Colonic mucosa (tissue), 4 donors: ENCODE results near the gene PIK3C3. TPM values are rescaled to one million over a fixed set of nuclear protein-coding genes. Genes with fewer than 3 reads are reported as not detected.
"Not testable (repeated sequence)": the region's sequence is repeated elsewhere in the genome, so short reads cannot be mapped to it uniquely, and the experiment has no call there.

Experiments
- DNase-seq: peaks from one replicate; pipeline ENCODE4 v3.0.0-alpha.2; 2020
- H3K27ac ChIP-seq: fragments of 200-600 bp; one replicate; pipeline ENCODE4 v1.8.0; 2021
- H3K27me3 ChIP-seq: fragments of 200-600 bp; one replicate; pipeline ENCODE4 v1.8.0; 2021
- H3K36me3 ChIP-seq: fragments of 200-600 bp; one replicate; pipeline ENCODE4 v1.8.0; 2021
- H3K4me1 ChIP-seq: fragments of 200-600 bp; one replicate; pipeline ENCODE4 v1.8.0; 2021; ENCODE audit warnings: mild to moderate bottlenecking
- H3K4me3 ChIP-seq: fragments of 200-600 bp; one replicate; pipeline ENCODE4 v1.8.0; 2021
- H3K9ac ChIP-seq, 2 donors: one replicate each; pipeline ENCODE4 v1.7.0; 2013; ENCODE audit warnings: control low read depth in 2 of 2, low read depth in 2 of 2, low read length in 2 of 2
- H3K9me3 ChIP-seq: fragments of 200-600 bp; one replicate; pipeline ENCODE4 v1.8.0; 2021
- CTCF ChIP-seq: fragments of 200-600 bp; IDR thresholded peaks from one replicate; pipeline ENCODE4 v1.8.0; 2022; ENCODE audit warnings: antibody characterized with exemption, mild to moderate bottlenecking
- intact Hi-C: fragments of 100-400 bp; cut with DNase I; formaldehyde crosslinking; loops from one replicate; pipeline ENCODE4 v1.14.1; 2022
- total RNA-seq, 2 donors: library from RNA; stranded (reverse); fragmentation: NEBNext Ultra II Directional in 1 of 2; extraction: Animal tissue kit (Norgen Biotek cat#: 25700) in 1 of 2; gene quantifications; one replicate each; pipeline ENCODE4 v1.2.1, GENCODE V29; 2021
- donor health status: healthy.
- donor health status: DM: no; HTN: no; CAD: no.
- donor health status: DM: no; HTN: no; CAD: no.

PIK3C3 gene
- total RNA-seq, 2 donors from 2014 or later, result 32.0 to 40.3 TPM

GRCh38 chr18:42106784-42107183 lies 151.8 kb downstream of the PIK3C3 start:
- Histone ChIP-seq H3K9ac (no peak overlapping the region), H3K27ac (no peak overlapping the region), H3K9me3 (no peaks in the 10 kb centered on the region), H3K36me3 (no peaks in the 10 kb centered on the region), H3K4me3 (no peak overlapping the region), H3K27me3 (no peaks in the 10 kb centered on the region), H3K4me1 (no peaks in the 10 kb centered on the region)
- TF ChIP-seq CTCF, result no peak
- DNase-seq, result no peak
- intact Hi-C loops, result no loop called here

GRCh38 chr18:42107287-42107686 lies 152.3 kb downstream of the PIK3C3 start:
- H3K27ac ChIP-seq, result no peak overlapping the region
- no peak overlapping the region for H3K9ac ChIP-seq
- no peak for DNase-seq
- TF ChIP-seq CTCF, result no peak
- H3K27me3 ChIP-seq, result no peaks in the 10 kb centered on the region
- H3K9me3 ChIP-seq, result no peaks in the 10 kb centered on the region
- no peak overlapping the region for H3K4me3 ChIP-seq
- H3K4me1 ChIP-seq, result no peaks in the 10 kb centered on the region
- H3K36me3 ChIP-seq, result no peaks in the 10 kb centered on the region
- intact Hi-C loops, result no loop called here

- no peaks in the 10 kb centered on the region for H3K4me1 ChIP-seq
- H3K27ac ChIP-seq, result no peak overlapping the region
- intact Hi-C loops, result no loop called here
- H3K36me3 ChIP-seq, result no peaks in the 10 kb centered on the region
- no peak overlapping the region for H3K4me3 ChIP-seq
- no peak for DNase-seq
- no peaks in the 10 kb centered on the region for H3K9me3 ChIP-seq
- no peak for TF ChIP-seq CTCF
- no peaks in the 10 kb centered on the region for H3K27me3 ChIP-seq
- H3K9ac ChIP-seq, result no peak overlapping the region
Measured at GRCh38 chr18:42107691-42108450, 152.8 kb downstream of the PIK3C3 start.

GRCh38 chr18:42112147-42112546 lies 157.1 kb downstream of the PIK3C3 start:
- H3K36me3 ChIP-seq, H3K9me3 ChIP-seq, H3K4me1 ChIP-seq, H3K27ac ChIP-seq, H3K9ac ChIP-seq, H3K4me3 ChIP-seq, H3K27me3 ChIP-seq, intact Hi-C loops, DNase-seq: not testable (repeated sequence)

GRCh38 chr18:42112657-42113420 lies 157.8 kb downstream of the PIK3C3 start:
- intact Hi-C loops, result no loop called here
- TF ChIP-seq CTCF, result no peak
- H3K27ac ChIP-seq, result no peak overlapping the region

More at GRCh38 chr18:42112657-42113420, 157.8 kb downstream of the PIK3C3 start:
- Histone ChIP-seq H3K4me1 (peaks cover 6% of the 10 kb centered on the region), H3K9ac (no peak overlapping the region), H3K9me3 (no peaks in the 10 kb centered on the region), H3K4me3 (no peak overlapping the region), H3K36me3 (no peaks in the 10 kb centered on the region), H3K27me3 (no peaks in the 10 kb centered on the region)
- DNase-seq, result no peak
